T-helper 17 cell (primary cell): ENCODE data around the gene WDR83. TPM values are rescaled to one million over a fixed set of nuclear protein-coding genes. Genes with fewer than 3 reads are reported as not detected.
"Not testable (repeated sequence)": the region's sequence is repeated elsewhere in the genome, so short reads cannot be mapped to it uniquely, and the experiment has no call there.

ENCODE experiments used
- ATAC-seq: fragments of 150-1000 bp; cut with Tn5 transposase; 2 replicates; pipeline ENCODE4 v1.10.0; 2021; ENCODE audit warnings: mild to moderate bottlenecking, moderate library complexity
- DNase-seq, 3 donors: peaks; one replicate each; pipeline versions ENCODE4 v3.0.0 to v3.0.0-alpha.2; 2020 to 2021
- H3K9me3 ChIP-seq: one replicate; pipeline ENCODE4 v1.7.0; 2013; ENCODE audit warnings: low read length, mild to moderate bottlenecking; ENCODE audit not compliant: control insufficient read depth, poor library complexity, severe bottlenecking
- H3K27ac Mint-ChIP-seq: one replicate; pipeline ENCODE4 v1.8.0; 2022; ENCODE audit warnings: mild to moderate bottlenecking, moderate library complexity, mixed read lengths
- H3K27me3 Mint-ChIP-seq: one replicate; pipeline ENCODE4 v1.8.0; 2022; ENCODE audit warnings: mixed read lengths
- H3K36me3 Mint-ChIP-seq: one replicate; pipeline ENCODE4 v1.8.0; 2022; ENCODE audit warnings: low read depth, mixed read lengths
- H3K4me1 Mint-ChIP-seq: one replicate; pipeline ENCODE4 v1.8.0; 2022; ENCODE audit warnings: mild to moderate bottlenecking, mixed read lengths
- H3K4me3 Mint-ChIP-seq: one replicate; pipeline ENCODE4 v1.8.0; 2022; ENCODE audit warnings: mild to moderate bottlenecking, moderate library complexity, mixed read lengths
- total RNA-seq, 4 donors: library from RNA in 2 of 4; stranded (reverse) in 2 of 4; gene quantifications; one replicate each; pipeline ENCODE4 v1.2.3 and lab custom pipeline; 2022 to 2026

WDR83 gene
- total RNA-seq, 2 donors from 2014 or later, result 10.5 to 11.1 TPM

GRCh38 chr19:12642506-12642905, 24.1 kb upstream of the WDR83 start:
- Mint-ChIP-seq H3K27ac (peak overlapping the region; percentile 27), H3K27me3 (no peaks in the 10 kb centered on the region), H3K4me3 (no peak overlapping the region), H3K4me1 (peaks cover 6% of the 10 kb centered on the region), H3K36me3 (no peaks in the 10 kb centered on the region)
- ATAC-seq (no peak), DNase-seq (no peak)
- H3K9me3 ChIP-seq, result no peaks in the 10 kb centered on the region

- H3K4me1 Mint-ChIP-seq, H3K4me3 Mint-ChIP-seq, H3K27me3 Mint-ChIP-seq, DNase-seq, H3K9me3 ChIP-seq, ATAC-seq, H3K36me3 Mint-ChIP-seq, H3K27ac Mint-ChIP-seq: not testable (repeated sequence)
Observed at GRCh38 chr19:12643716-12644115, 22.9 kb upstream of the WDR83 start.

GRCh38 chr19:12646551-12646950, 20.1 kb upstream of the WDR83 start:
- Mint-ChIP-seq H3K27ac (peak overlapping the region; percentile 51), H3K27me3 (no peaks in the 10 kb centered on the region), H3K4me3 (peak overlapping the region; percentile 39), H3K4me1 (no peaks in the 10 kb centered on the region), H3K36me3 (no peaks in the 10 kb centered on the region)
- ATAC-seq, result no peak
- DNase-seq, result no peak
- H3K9me3 ChIP-seq, result no peaks in the 10 kb centered on the region

GRCh38 chr19:12647047-12647446, 19.6 kb upstream of the WDR83 start:
- H3K27me3 Mint-ChIP-seq, result no peaks in the 10 kb centered on the region
- H3K9me3 ChIP-seq, result no peaks in the 10 kb centered on the region
- ATAC-seq (no peak), DNase-seq (no peak)
- peak overlapping the region; percentile 39 for H3K4me3 Mint-ChIP-seq
- no peak overlapping the region for H3K27ac Mint-ChIP-seq
- H3K4me1 Mint-ChIP-seq, result no peaks in the 10 kb centered on the region
- H3K36me3 Mint-ChIP-seq, result no peaks in the 10 kb centered on the region

GRCh38 chr19:12647490-12648071, 19.0 kb upstream of the WDR83 start:
- Mint-ChIP-seq H3K36me3 (no peaks in the 10 kb centered on the region), H3K27me3 (no peaks in the 10 kb centered on the region), H3K4me1 (no peaks in the 10 kb centered on the region), H3K4me3 (peak overlapping the region; percentile 7), H3K27ac (no peak overlapping the region)
- peak in 1 of 3 donors; percentile 24 for DNase-seq
- peak; percentile 74 for ATAC-seq
- no peaks in the 10 kb centered on the region for H3K9me3 ChIP-seq

- Mint-ChIP-seq H3K36me3 (no peaks in the 10 kb centered on the region), H3K4me3 (no peak overlapping the region), H3K4me1 (no peaks in the 10 kb centered on the region), H3K27ac (no peak overlapping the region), H3K27me3 (no peaks in the 10 kb centered on the region)
- no peak for DNase-seq
- H3K9me3 ChIP-seq, result no peaks in the 10 kb centered on the region
- ATAC-seq, result no peak
Observed at GRCh38 chr19:12648088-12648487, 18.5 kb upstream of the WDR83 start.

- Mint-ChIP-seq H3K27ac (no peak overlapping the region), H3K27me3 (no peaks in the 10 kb centered on the region), H3K4me1 (no peaks in the 10 kb centered on the region), H3K36me3 (no peaks in the 10 kb centered on the region), H3K4me3 (no peak overlapping the region)
- ATAC-seq (no peak), DNase-seq (no peak)
- no peaks in the 10 kb centered on the region for H3K9me3 ChIP-seq
Observed at GRCh38 chr19:12649941-12650340, 16.7 kb upstream of the WDR83 start.

- Mint-ChIP-seq H3K4me1 (peaks cover 3% of the 10 kb centered on the region), H3K27ac (no peak overlapping the region), H3K27me3 (no peaks in the 10 kb centered on the region), H3K36me3 (peaks cover 9% of the 10 kb centered on the region), H3K4me3 (no peak overlapping the region)
- no peak for DNase-seq
- no peaks in the 10 kb centered on the region for H3K9me3 ChIP-seq
- no peak for ATAC-seq
Observed at GRCh38 chr19:12652219-12652618, 14.4 kb upstream of the WDR83 start.

GRCh38 chr19:12655546-12655945, 11.1 kb upstream of the WDR83 start:
- Mint-ChIP-seq H3K27ac (peak overlapping the region; percentile 41), H3K36me3 (peaks cover 16% of the 10 kb centered on the region), H3K4me1 (peaks cover 5% of the 10 kb centered on the region), H3K4me3 (no peak overlapping the region), H3K27me3 (no peaks in the 10 kb centered on the region)
- H3K9me3 ChIP-seq, result no peaks in the 10 kb centered on the region
- no peak for ATAC-seq
- no peak for DNase-seq

- Mint-ChIP-seq H3K36me3 (peaks cover 16% of the 10 kb centered on the region), H3K4me3 (no peak overlapping the region), H3K27ac (no peak overlapping the region), H3K27me3 (no peaks in the 10 kb centered on the region), H3K4me1 (peaks cover 5% of the 10 kb centered on the region)
- DNase-seq, result no peak
- no peaks in the 10 kb centered on the region for H3K9me3 ChIP-seq
- peak; percentile 30 for ATAC-seq
Observed at GRCh38 chr19:12656899-12657571, 9.6 kb upstream of the WDR83 start.

GRCh38 chr19:12657966-12658365, 8.6 kb upstream of the WDR83 start:
- Mint-ChIP-seq H3K36me3 (peaks cover 16% of the 10 kb centered on the region), H3K4me3 (no peak overlapping the region), H3K27ac (no peak overlapping the region), H3K27me3 (no peaks in the 10 kb centered on the region), H3K4me1 (peaks cover 5% of the 10 kb centered on the region)
- ATAC-seq (no peak), DNase-seq (no peak)
- no peaks in the 10 kb centered on the region for H3K9me3 ChIP-seq

- ATAC-seq (no peak), DNase-seq (no peak)
- Mint-ChIP-seq H3K36me3 (peaks cover 7% of the 10 kb centered on the region), H3K27me3 (no peaks in the 10 kb centered on the region), H3K4me1 (peaks cover 16% of the 10 kb centered on the region), H3K4me3 (no peak overlapping the region), H3K27ac (no peak overlapping the region)
- H3K9me3 ChIP-seq, result no peaks in the 10 kb centered on the region
Observed at GRCh38 chr19:12660980-12661379, 5.6 kb upstream of the WDR83 start.

GRCh38 chr19:12664406-12665280, 2.0 kb upstream of the WDR83 start:
- H3K27ac Mint-ChIP-seq, result peak overlapping the region; percentile 99
- H3K36me3 Mint-ChIP-seq, result peaks cover 8% of the 10 kb centered on the region
- DNase-seq (no peak), ATAC-seq (no peak)
- peak overlapping the region; percentile 99 for H3K4me3 Mint-ChIP-seq
- H3K4me1 Mint-ChIP-seq, result peaks cover 39% of the 10 kb centered on the region
- no peaks in the 10 kb centered on the region for H3K27me3 Mint-ChIP-seq
- no peaks in the 10 kb centered on the region for H3K9me3 ChIP-seq
